Fibroblast of the aortic adventitia (primary cell): ENCODE results near the gene B4GALNT4. TPM values are rescaled to one million over a fixed set of nuclear protein-coding genes. Genes with fewer than 3 reads are reported as not detected.
A peak's percentile ranks its signal among the peaks of the same experiment; 100 is the strongest.

ENCODE experiments used
- DNase-seq: peaks from one replicate; pipeline ENCODE4 v3.0.0-alpha.2; 2010; ENCODE audit warnings: low read depth
- H3K4me3 ChIP-seq: 2 replicates; pipeline ENCODE4 v1.5.1; 2011; ENCODE audit warnings: low read depth, mild to moderate bottlenecking, control low read depth, low read length, moderate library complexity
- CTCF ChIP-seq: IDR thresholded peaks from 2 replicates; pipeline ENCODE4 v1.5.1; 2011; ENCODE audit warnings: mild to moderate bottlenecking, low read length, control low read depth, inconsistent platforms; ENCODE audit not compliant: insufficient read depth
- total RNA-seq: library from RNA; depleted of rRNA; stranded (reverse); fragments of >200 nt; gene quantifications from 2 replicates; pipeline ENCODE4 v1.2.3, GENCODE V29; 2012; ENCODE audit warnings: low replicate concordance

B4GALNT4 gene
- total RNA-seq, 1 donor: 1.9 TPM

- no peak for TF ChIP-seq CTCF
- no peak for DNase-seq
- H3K4me3 ChIP-seq: no peak overlapping the region
Measured at GRCh38 chr11:414318-414857, 45.1 kb downstream of the B4GALNT4 start.

DNA sequence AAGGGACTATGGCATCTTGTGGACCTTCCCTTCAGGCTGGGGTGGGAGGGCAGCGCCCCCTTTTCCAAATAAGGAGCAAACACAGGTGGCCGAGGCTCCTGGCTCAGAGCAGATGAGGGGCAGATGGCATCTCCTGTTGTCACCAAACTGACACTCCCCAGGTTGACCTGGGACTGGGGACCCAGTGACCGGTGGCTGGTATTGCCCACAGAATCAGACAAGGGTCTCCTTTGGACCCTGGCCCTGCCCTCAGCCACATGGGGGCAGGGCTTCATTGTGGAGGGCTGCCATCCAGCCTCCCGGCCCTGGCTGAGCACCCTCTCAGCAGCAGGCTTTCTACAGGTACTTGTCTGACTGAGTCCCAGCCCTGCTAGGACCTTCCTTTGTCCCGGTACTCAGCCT, 46.3 kb downstream of the B4GALNT4 start:
- no peak overlapping the region for H3K4me3 ChIP-seq
- DNase-seq: no peak
- no peak for TF ChIP-seq CTCF

DNA sequence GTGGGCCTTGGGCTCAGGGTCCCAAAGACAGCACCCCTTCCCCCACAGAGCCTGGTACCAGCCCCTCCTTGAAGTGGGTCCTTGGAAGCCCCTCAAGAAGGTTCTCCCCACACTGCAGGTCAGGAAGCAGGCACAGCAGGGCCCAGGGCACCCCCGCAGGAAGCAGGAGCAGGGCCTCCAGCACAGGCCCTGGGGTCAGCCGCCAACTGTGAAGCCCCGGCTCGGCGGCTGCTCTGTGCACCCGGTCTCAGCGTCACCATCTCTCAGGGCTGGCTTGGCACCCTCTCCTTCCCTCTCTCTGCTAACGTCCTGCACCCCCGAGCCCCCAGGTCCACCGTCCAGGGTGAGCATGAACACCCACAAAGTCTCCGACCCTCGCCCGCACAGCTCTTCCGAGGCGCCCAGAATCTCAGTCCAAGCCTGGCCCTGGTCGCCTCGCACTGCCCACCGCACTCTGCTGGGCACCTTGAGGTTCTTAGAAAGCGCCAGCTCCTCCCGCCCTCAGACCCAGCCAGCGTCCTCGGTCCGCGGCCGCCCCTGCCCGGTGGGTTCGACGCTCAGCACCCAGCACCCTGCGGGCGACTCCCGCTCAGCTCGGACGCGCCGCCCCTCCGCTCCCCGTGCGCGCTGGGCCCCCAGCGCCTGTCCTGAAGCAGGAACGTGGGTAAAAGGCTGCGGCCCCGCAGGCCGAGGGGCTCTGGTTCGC, 46.9 kb downstream of the B4GALNT4 start:
- no peak for TF ChIP-seq CTCF
- peak overlapping the region; percentile 40 for H3K4me3 ChIP-seq
- no peak for DNase-seq

- TF ChIP-seq CTCF: no peak
- H3K4me3 ChIP-seq: peak overlapping the region; percentile 48
- no peak for DNase-seq
Measured at GRCh38 chr11:416757-417621, 47.7 kb downstream of the B4GALNT4 start.

GRCh38 chr11:417652-418342, 48.5 kb downstream of the B4GALNT4 start:
- no peak for TF ChIP-seq CTCF
- DNase-seq: no peak
- no peak overlapping the region for H3K4me3 ChIP-seq

DNA sequence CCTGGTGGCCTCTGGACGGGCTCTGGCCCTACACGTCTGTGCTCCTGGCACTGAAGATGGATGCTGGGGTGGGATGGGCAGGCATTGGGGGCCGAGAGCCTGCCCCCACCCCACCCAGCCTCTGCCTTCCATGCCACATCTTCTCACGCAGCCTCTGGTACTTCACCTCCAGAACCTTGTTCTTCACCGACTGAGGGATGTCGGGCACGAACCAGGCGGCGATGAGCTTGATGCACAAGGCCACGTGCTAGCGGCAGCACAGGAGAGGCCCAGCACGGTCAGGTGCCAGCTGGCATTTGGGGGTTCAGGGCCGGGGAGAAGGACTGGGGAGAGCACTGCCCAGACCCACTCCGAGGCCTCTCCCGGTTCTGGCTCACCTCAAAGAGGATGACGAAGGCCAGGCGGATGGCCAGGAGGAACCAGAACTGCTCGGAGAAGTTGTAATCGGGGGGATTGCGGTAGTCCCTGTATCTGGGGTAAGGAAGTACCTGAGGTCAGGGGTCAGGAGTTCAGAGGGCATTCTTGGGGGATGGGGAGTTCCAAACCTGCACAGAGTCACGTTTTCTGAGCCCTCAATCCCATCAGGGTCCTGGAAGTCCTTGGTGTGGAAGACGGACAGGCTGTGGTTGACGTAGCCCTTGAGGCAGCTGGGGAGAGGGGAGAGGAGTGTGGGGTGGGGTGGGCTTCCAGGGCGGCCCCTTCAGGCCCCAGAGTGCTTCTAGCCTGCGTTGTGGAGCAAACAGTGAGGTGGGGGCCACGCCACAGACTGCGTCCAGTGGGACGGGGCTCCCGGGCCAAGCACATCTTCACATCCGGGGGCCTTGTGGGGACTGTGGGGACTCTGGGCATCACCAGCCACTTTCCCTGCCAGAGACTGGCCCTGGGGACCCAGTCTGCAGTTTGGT, 49.3 kb downstream of the B4GALNT4 start:
- no peak overlapping the region for H3K4me3 ChIP-seq
- TF ChIP-seq CTCF: no peak
- DNase-seq: no peak
